B cell (primary cell): ENCODE measurements around the gene TSHR. TPM values are rescaled to one million over a fixed set of nuclear protein-coding genes. Genes with fewer than 3 reads are reported as not detected.

Experiments
- ATAC-seq: fragments of 200-7000 bp; cut with Tn5 transposase; one replicate; pipeline ENCODE4 v1.10.0; 2021; ENCODE audit warnings: low read depth, mild to moderate bottlenecking, moderate number of reproducible peaks, moderate library complexity
- CTCF ChIA-PET: fragments of 350-600 bp; sonication (Branson Sonifier 250); formaldehyde crosslinking; loops from one replicate; lab custom pipeline; 2021; ENCODE audit warnings: antibody characterized with exemption, inconsistent platforms; lab: Charles Lee
- POLR2A ChIA-PET: fragments of 350-600 bp; sonication (Branson Sonifier 250); formaldehyde crosslinking; loops from one replicate; lab custom pipeline; 2021; ENCODE audit warnings: antibody characterized with exemption; lab: Charles Lee
- DNase-seq: peaks from one replicate; pipeline ENCODE4 v3.0.0; 2013
- H2AFZ ChIP-seq: 2 replicates; pipeline ENCODE4 v1.6.1; 2012; ENCODE audit warnings: mild to moderate bottlenecking, low read depth, low read length; ENCODE audit not compliant: insufficient read depth, poor library complexity, severe bottlenecking
- H3K27ac ChIP-seq, 2 donors: 1 replicate in 1 of 2; 2 replicates in 1 of 2; pipeline ENCODE4 v1.5.1; 2012 to 2013; ENCODE audit warnings: low read length in 2 of 2, mild to moderate bottlenecking in 2 of 2, moderate library complexity in 1 of 2
- H3K27me3 ChIP-seq, 4 experiments: fragments of 200-600 bp in 1 of 4; sonication (generic) in 1 of 4; replicated peaks in 1 of 4; 1 replicate in 2 of 4; 2 replicates in 2 of 4; pipeline versions ENCODE4 v1.6.1 to v1.7.0; 2013 to 2016; ENCODE audit warnings: low read length in 3 of 4, mild to moderate bottlenecking in 2 of 4, mixed read lengths in 1 of 4, moderate library complexity in 1 of 4; ENCODE audit not compliant: insufficient read depth in 4 of 4, control insufficient read depth in 3 of 4; ENCODE audit errors: control extremely low read depth in 1 of 4
- H3K36me3 ChIP-seq, 2 experiments: replicated peaks in 1 of 2; 1 replicate in 1 of 2; 2 replicates in 1 of 2; pipeline versions ENCODE4 v1.6.1 to v1.7.1; 2013; ENCODE audit warnings: low read length in 1 of 2; ENCODE audit not compliant: insufficient read depth in 2 of 2, control insufficient read depth in 1 of 2; ENCODE audit errors: control extremely low read depth in 1 of 2, extremely low read depth in 1 of 2
- H3K4me1 ChIP-seq, 2 donors: fragments of 200-600 bp in 1 of 2; sonication (generic) in 1 of 2; 1 replicate in 1 of 2; 2 replicates in 1 of 2; pipeline versions ENCODE4 v1.5.1 to v1.6.1; 2013 to 2017; ENCODE audit warnings: low read length in 2 of 2; ENCODE audit not compliant: control insufficient read depth in 2 of 2, insufficient read depth in 2 of 2
- H3K4me2 ChIP-seq: replicated peaks from 2 replicates; pipeline ENCODE3; 2012; ENCODE audit warnings: mild to moderate bottlenecking, low read depth, low read length; ENCODE audit not compliant: poor library complexity, severe bottlenecking
- H3K4me3 ChIP-seq, 5 experiments: fragments of 200-600 bp in 1 of 5; sonication (generic) in 1 of 5; 1 replicate in 3 of 5; 2 replicates in 2 of 5; pipeline versions ENCODE4 v1.5.1 to v1.7.0; 2011 to 2016; ENCODE audit warnings: low read length in 4 of 5, mild to moderate bottlenecking in 4 of 5, low read depth in 2 of 5, control low read depth in 1 of 5, moderate library complexity in 1 of 5; ENCODE audit not compliant: insufficient read depth in 1 of 5; ENCODE audit errors: control extremely low read depth in 1 of 5, extremely low read depth in 1 of 5
- H3K79me2 ChIP-seq: fragments of 200-600 bp; sonication (generic); one replicate; pipeline ENCODE4 v1.6.0; 2016; ENCODE audit warnings: low read length; ENCODE audit not compliant: control insufficient read depth, insufficient read depth
- H3K9ac ChIP-seq: fragments of 200-600 bp; sonication (generic); 2 replicates; pipeline ENCODE4 v1.6.1; 2017; ENCODE audit warnings: mild to moderate bottlenecking, low read length, moderate library complexity
- H3K9me3 ChIP-seq, 3 donors: one replicate each; pipeline versions ENCODE4 v1.6.1 to v1.7.1; 2013; ENCODE audit warnings: low read length in 2 of 3; ENCODE audit not compliant: control insufficient read depth in 2 of 3, insufficient read depth in 1 of 3; ENCODE audit errors: control extremely low read depth in 1 of 3
- H4K20me1 ChIP-seq: 2 replicates; pipeline ENCODE4 v1.6.0; 2012; ENCODE audit warnings: mild to moderate bottlenecking, low read length; ENCODE audit not compliant: insufficient read depth, control insufficient read depth, poor library complexity, severe bottlenecking
- H3K27ac Mint-ChIP-seq: one replicate; pipeline ENCODE4 v1.8.0; 2021; ENCODE audit warnings: mixed read lengths
- H3K27me3 Mint-ChIP-seq: one replicate; pipeline ENCODE4 v1.8.0; 2021; ENCODE audit warnings: mixed read lengths
- H3K4me1 Mint-ChIP-seq: one replicate; pipeline ENCODE4 v1.8.0; 2021; ENCODE audit warnings: mixed read lengths
- H3K4me3 Mint-ChIP-seq: one replicate; pipeline ENCODE4 v1.8.0; 2021; ENCODE audit warnings: mixed read lengths
- H3K9me3 Mint-ChIP-seq: one replicate; pipeline ENCODE4 v1.8.0; 2022; ENCODE audit warnings: mixed read lengths; ENCODE audit not compliant: insufficient read depth
- CTCF ChIP-seq: fragments of 200-600 bp; IDR thresholded peaks from one replicate; pipeline ENCODE4 v1.8.0; 2022; ENCODE audit warnings: antibody characterized with exemption, mild to moderate bottlenecking
- EZH2 ChIP-seq: IDR thresholded peaks from 2 replicates; pipeline ENCODE4 v1.6.1; 2012; ENCODE audit warnings: borderline replicate concordance, low read depth, mild to moderate bottlenecking, moderate library complexity, low read length; ENCODE audit not compliant: insufficient read depth, poor library complexity, severe bottlenecking
- WGBS: methylation state at CpG from one replicate; pipeline ENCODE4 v1.1.5; 2013; ENCODE audit warnings: missing lambda C conversion rate; ENCODE audit not compliant: insufficient coverage; 5-methylcytosine and 5-hydroxymethylcytosine counted together
- intact Hi-C: fragments of 100-400 bp; cut with micrococcal nuclease; formaldehyde crosslinking; loops from one replicate; pipeline ENCODE4 v1.10.0; 2022
- polyA plus RNA-seq: library from polyadenylated mRNA; depleted of rRNA; stranded (reverse); fragments of >200 nt; gene quantifications from 2 replicates; pipeline ENCODE4 v1.2.3, GENCODE V29; 2012
- total RNA-seq, 2 donors: library from RNA; stranded (reverse); fragments of 120-200 nt in 1 of 2; gene quantifications; 1 replicate in 1 of 2; 2 replicates in 1 of 2; pipeline versions ENCODE4 v1.2.3 to v1.2.4, GENCODE V29; 2013 to 2022

The TSHR gene
- total and polyA plus RNA-seq, 2 donors (not counting 1 experiment from before 2014, with no cell fraction given) = 0.15 to 0.37 TPM

DNA sequence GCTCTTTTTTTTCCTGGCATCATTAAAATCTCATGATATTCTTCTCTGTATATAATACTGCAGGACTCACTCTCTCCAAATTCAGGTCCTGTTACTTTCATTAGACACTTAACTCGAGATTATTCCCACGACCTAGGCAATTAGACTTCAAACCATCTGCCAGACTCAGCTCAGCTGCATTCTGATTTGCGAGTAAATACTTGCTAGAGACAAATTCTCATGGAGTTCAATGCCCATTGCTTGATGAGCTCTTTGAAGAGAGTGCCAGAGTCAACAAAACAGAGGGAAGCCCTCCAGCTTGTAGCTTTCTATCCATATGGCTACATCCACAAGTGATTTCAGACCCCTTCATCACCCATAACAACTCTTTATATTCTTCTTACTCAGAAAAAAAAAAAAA is 177.0 kb downstream of the TSHR start:
- no peak overlapping the region for H3K4me2 ChIP-seq
- H3K9me3 ChIP-seq = peaks cover 0 to 2% (median 0%) of the 10 kb centered on the region in 3 donors
- no peaks in the 10 kb centered on the region for H3K9me3 Mint-ChIP-seq
- POLR2A ChIA-PET = no interaction called here
- no peak for ATAC-seq
- no peaks in the 10 kb centered on the region for H3K4me1 Mint-ChIP-seq
- no peaks in the 10 kb centered on the region for H3K4me1 ChIP-seq
- no peak overlapping the region for H2AFZ ChIP-seq
- no peak overlapping the region for H3K9ac ChIP-seq
- DNase-seq = no peak
- H4K20me1 ChIP-seq = no peaks in the 10 kb centered on the region
- no peaks in the 10 kb centered on the region for H3K27me3 Mint-ChIP-seq
- no peak overlapping the region for H3K27ac ChIP-seq
- CTCF ChIA-PET = no interaction called here
- H3K36me3 ChIP-seq = no peaks in the 10 kb centered on the region
- no peaks in the 10 kb centered on the region for H3K27me3 ChIP-seq
- intact Hi-C loops = no loop called here
- 84% methylated on average over 3 of the region's 3 CpGs for WGBS
- no peak overlapping the region for H3K4me3 Mint-ChIP-seq
- no peak overlapping the region for H3K4me3 ChIP-seq
- TF ChIP-seq EZH2 (no peak), CTCF (no peak)
- H3K27ac Mint-ChIP-seq = no peak overlapping the region
- H3K79me2 ChIP-seq = no peaks in the 10 kb centered on the region

DNA sequence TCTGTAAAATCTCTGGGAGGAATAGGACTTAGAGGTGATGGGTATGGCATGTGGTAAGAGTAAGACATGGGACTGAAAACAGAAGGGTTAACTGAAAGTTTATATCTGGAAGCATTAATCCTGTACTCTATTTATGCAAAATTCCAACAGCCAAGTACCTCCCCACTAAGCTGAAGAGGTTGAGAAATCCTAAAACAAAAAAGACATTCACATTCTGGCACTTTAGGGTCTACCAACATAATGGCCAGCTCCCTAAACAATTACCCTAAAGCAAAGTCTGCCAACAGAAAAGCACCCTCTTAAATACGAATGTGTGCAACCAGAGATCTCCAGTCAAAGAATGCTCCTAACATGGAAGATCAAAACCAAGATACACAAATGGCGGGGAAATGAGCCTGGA is 178.0 kb downstream of the TSHR start:
- ATAC-seq (no peak), DNase-seq (no peak)
- POLR2A ChIA-PET = no interaction called here
- CTCF ChIA-PET = no interaction called here
- H3K27ac Mint-ChIP-seq = no peak overlapping the region
- Histone ChIP-seq H3K4me2 (no peak overlapping the region), H2AFZ (no peak overlapping the region), H3K4me1 (no peaks in the 10 kb centered on the region), H3K36me3 (no peaks in the 10 kb centered on the region), H3K9me3 (peaks cover 0 to 2% (median 0%) of the 10 kb centered on the region in 3 donors), H3K27ac (no peak overlapping the region), H3K79me2 (no peaks in the 10 kb centered on the region), H3K9ac (no peak overlapping the region), H4K20me1 (no peaks in the 10 kb centered on the region), H3K4me3 (no peak overlapping the region), H3K27me3 (no peaks in the 10 kb centered on the region)
- WGBS = 100% methylated on average over 1 of the region's 2 CpGs
- no peaks in the 10 kb centered on the region for H3K9me3 Mint-ChIP-seq
- H3K27me3 Mint-ChIP-seq = no peaks in the 10 kb centered on the region
- H3K4me1 Mint-ChIP-seq = no peaks in the 10 kb centered on the region
- no peak for TF ChIP-seq EZH2
- no peak overlapping the region for H3K4me3 Mint-ChIP-seq
- intact Hi-C loops = no loop called here
